Peyer's patch (tissue), 4 donors: ENCODE results near the gene TLR10.

Experiments used
- CTCF ChIP-seq, 6 experiments: fragments of 450-650 bp in 4 of 6; fragments of 200-600 bp in 2 of 6; sonication (generic) in 1 of 6; IDR thresholded peaks; one replicate each; pipeline ENCODE4 v1.5.1; 2017 to 2019; ENCODE audit warnings: antibody characterized with exemption in 6 of 6, mild to moderate bottlenecking in 3 of 6, moderate library complexity in 1 of 6
- POLR2A ChIP-seq, 2 donors: fragments of 450-650 bp; IDR thresholded peaks; one replicate each; pipeline ENCODE4 v1.5.1; 2017; ENCODE audit warnings: antibody characterized with exemption in 2 of 2, mild to moderate bottlenecking in 2 of 2, moderate library complexity in 2 of 2

GRCh38 chr4:38788317-38788716, 5.5 kb upstream of the TLR10 start:
- TF ChIP-seq CTCF (IDR thresholded peaks at IDR 0.05) (no peak), POLR2A (IDR thresholded peaks at IDR 0.05) (no peak)
